Astrocyte (in vitro differentiated cells and primary cell): ENCODE data around the gene MBNL1. TPM values are rescaled to one million over a fixed set of nuclear protein-coding genes. Genes with fewer than 3 reads are reported as not detected.

Experiments used
- DNase-seq: peaks from one replicate; pipeline ENCODE4 v3.0.0-alpha.2; 2010; ENCODE audit warnings: low read depth
- FAIRE-seq: peaks from 2 replicates; lab custom pipeline; 2011; peaks lifted over from hg19 to GRCh38; lab: Jason Lieb, UNC
- H2AFZ ChIP-seq: 2 replicates; pipeline ENCODE4 v1.6.0; 2012; ENCODE audit warnings: low read depth, low read length, inconsistent platforms
- H3K27ac ChIP-seq: 2 replicates; pipeline ENCODE4 v1.5.1; 2011; ENCODE audit warnings: low read depth, low read length, inconsistent platforms
- H3K27me3 ChIP-seq: 2 replicates; pipeline ENCODE4 v1.6.0; 2011; ENCODE audit warnings: low read length, inconsistent platforms; ENCODE audit not compliant: insufficient read depth
- H3K36me3 ChIP-seq: 2 replicates; pipeline ENCODE4 v1.5.1; 2011; ENCODE audit warnings: low read length, inconsistent platforms; ENCODE audit not compliant: insufficient read depth
- H3K4me1 ChIP-seq: 2 replicates; pipeline ENCODE4 v1.5.1; 2011; ENCODE audit warnings: low read length, inconsistent platforms; ENCODE audit not compliant: insufficient read depth
- H3K4me2 ChIP-seq: 2 replicates; pipeline ENCODE4 v1.6.0; 2012; ENCODE audit warnings: low read length, inconsistent platforms
- H3K4me3 ChIP-seq: 2 replicates; pipeline ENCODE4 v1.5.1; 2011; ENCODE audit warnings: low read depth, mild to moderate bottlenecking, low read length, inconsistent platforms; ENCODE audit not compliant: insufficient read depth
- H3K79me2 ChIP-seq: 2 replicates; pipeline ENCODE4 v1.6.0; 2012; ENCODE audit warnings: mild to moderate bottlenecking, low read length, inconsistent platforms; ENCODE audit not compliant: insufficient read depth
- H3K9ac ChIP-seq: 2 replicates; pipeline ENCODE4 v1.6.0; 2012; ENCODE audit warnings: mild to moderate bottlenecking, low read length, inconsistent platforms
- H3K9me3 ChIP-seq: 2 replicates; pipeline ENCODE4 v1.5.1; 2012; ENCODE audit warnings: low read depth, mild to moderate bottlenecking, low read length, inconsistent platforms; ENCODE audit not compliant: insufficient read depth
- H4K20me1 ChIP-seq: 2 replicates; pipeline ENCODE4 v1.6.0; 2012; ENCODE audit warnings: low read length, inconsistent platforms; ENCODE audit not compliant: insufficient read depth
- H3K27ac Mint-ChIP-seq: one replicate; pipeline ENCODE4 v1.8.0; 2021; ENCODE audit warnings: mild to moderate bottlenecking, mixed read lengths; ENCODE audit not compliant: unreplicated experiment
- H3K27me3 Mint-ChIP-seq: one replicate; pipeline ENCODE4 v1.8.0; 2021; ENCODE audit warnings: low read depth, mixed read lengths; ENCODE audit not compliant: unreplicated experiment
- H3K36me3 Mint-ChIP-seq: one replicate; pipeline ENCODE4 v1.8.0; 2021; ENCODE audit warnings: low read depth, mixed read lengths; ENCODE audit not compliant: unreplicated experiment
- H3K4me1 Mint-ChIP-seq: one replicate; pipeline ENCODE4 v1.8.0; 2021; ENCODE audit warnings: low read depth, mixed read lengths; ENCODE audit not compliant: unreplicated experiment
- H3K4me3 Mint-ChIP-seq: one replicate; pipeline ENCODE4 v1.8.0; 2021; ENCODE audit warnings: mild to moderate bottlenecking, moderate library complexity, mixed read lengths; ENCODE audit not compliant: unreplicated experiment
- H3K9me3 Mint-ChIP-seq: one replicate; pipeline ENCODE4 v1.8.0; 2021; ENCODE audit warnings: mild to moderate bottlenecking, mixed read lengths; ENCODE audit not compliant: unreplicated experiment
- EZH2 ChIP-seq: IDR thresholded peaks from 2 replicates; pipeline ENCODE4 v1.6.1; 2012; ENCODE audit warnings: mild to moderate bottlenecking, low read length, inconsistent platforms; ENCODE audit not compliant: insufficient read depth
- total RNA-seq: library from RNA; stranded (reverse); gene quantifications from 2 replicates; pipeline ENCODE4 v1.2.1, GENCODE V29; 2021
- TF ChIP-seq, protein P1 (sequence below): IDR thresholded peaks from 2 replicates; pipeline ENCODE4 v1.5.1; 2011; ENCODE audit warnings: low read depth, mild to moderate bottlenecking, inconsistent platforms, low read length, moderate library complexity; ENCODE audit not compliant: insufficient read depth

The MBNL1 gene
- total RNA-seq, 1 donor from 2014 or later = 93.1 TPM

- H3K4me3 Mint-ChIP-seq = no peak overlapping the region
- H3K36me3 Mint-ChIP-seq = no peaks in the 10 kb centered on the region
- DNase-seq (no peak), FAIRE-seq (no peak)
- TF ChIP-seq, protein P1, sequence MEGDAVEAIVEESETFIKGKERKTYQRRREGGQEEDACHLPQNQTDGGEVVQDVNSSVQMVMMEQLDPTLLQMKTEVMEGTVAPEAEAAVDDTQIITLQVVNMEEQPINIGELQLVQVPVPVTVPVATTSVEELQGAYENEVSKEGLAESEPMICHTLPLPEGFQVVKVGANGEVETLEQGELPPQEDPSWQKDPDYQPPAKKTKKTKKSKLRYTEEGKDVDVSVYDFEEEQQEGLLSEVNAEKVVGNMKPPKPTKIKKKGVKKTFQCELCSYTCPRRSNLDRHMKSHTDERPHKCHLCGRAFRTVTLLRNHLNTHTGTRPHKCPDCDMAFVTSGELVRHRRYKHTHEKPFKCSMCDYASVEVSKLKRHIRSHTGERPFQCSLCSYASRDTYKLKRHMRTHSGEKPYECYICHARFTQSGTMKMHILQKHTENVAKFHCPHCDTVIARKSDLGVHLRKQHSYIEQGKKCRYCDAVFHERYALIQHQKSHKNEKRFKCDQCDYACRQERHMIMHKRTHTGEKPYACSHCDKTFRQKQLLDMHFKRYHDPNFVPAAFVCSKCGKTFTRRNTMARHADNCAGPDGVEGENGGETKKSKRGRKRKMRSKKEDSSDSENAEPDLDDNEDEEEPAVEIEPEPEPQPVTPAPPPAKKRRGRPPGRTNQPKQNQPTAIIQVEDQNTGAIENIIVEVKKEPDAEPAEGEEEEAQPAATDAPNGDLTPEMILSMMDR = no peak
- TF ChIP-seq EZH2 = no peak
- no peak overlapping the region for H3K4me3 ChIP-seq
- peaks cover 32% of the 10 kb centered on the region for H3K4me1 Mint-ChIP-seq
- peaks cover 82% of the 10 kb centered on the region for H4K20me1 ChIP-seq
- no peak overlapping the region for H3K4me2 ChIP-seq
- no peak overlapping the region for H3K27ac ChIP-seq
- no peaks in the 10 kb centered on the region for H3K9me3 Mint-ChIP-seq
- peaks cover 7% of the 10 kb centered on the region for H3K36me3 ChIP-seq
- H2AFZ ChIP-seq = no peak overlapping the region
- H3K27ac Mint-ChIP-seq = no peak overlapping the region
- peaks cover 99% of the 10 kb centered on the region for H3K79me2 ChIP-seq
- peaks cover 7% of the 10 kb centered on the region for H3K4me1 ChIP-seq
- H3K9me3 ChIP-seq = no peaks in the 10 kb centered on the region
- no peak overlapping the region for H3K9ac ChIP-seq
- no peaks in the 10 kb centered on the region for H3K27me3 Mint-ChIP-seq
- no peaks in the 10 kb centered on the region for H3K27me3 ChIP-seq
Observed at GRCh38 chr3:152357587-152357986, 88.9 kb downstream of the MBNL1 start.

GRCh38 chr3:152359385-152360248 lies 90.9 kb downstream of the MBNL1 start:
- H3K27ac Mint-ChIP-seq = no peak overlapping the region
- H3K36me3 Mint-ChIP-seq = no peaks in the 10 kb centered on the region
- Histone ChIP-seq H3K36me3 (peaks cover 4% of the 10 kb centered on the region), H3K27me3 (no peaks in the 10 kb centered on the region), H2AFZ (no peak overlapping the region), H3K4me1 (peaks cover 7% of the 10 kb centered on the region), H3K27ac (no peak overlapping the region), H3K4me3 (no peak overlapping the region), H3K9me3 (no peaks in the 10 kb centered on the region), H3K4me2 (no peak overlapping the region), H4K20me1 (peaks cover 82% of the 10 kb centered on the region), H3K9ac (no peak overlapping the region), H3K79me2 (peaks cover 99% of the 10 kb centered on the region)
- H3K4me3 Mint-ChIP-seq = no peak overlapping the region
- FAIRE-seq (no peak), DNase-seq (peak; percentile 30)
- H3K9me3 Mint-ChIP-seq = no peaks in the 10 kb centered on the region
- TF ChIP-seq, protein P1 = no peak
- TF ChIP-seq EZH2 = no peak
- no peaks in the 10 kb centered on the region for H3K27me3 Mint-ChIP-seq
- peaks cover 25% of the 10 kb centered on the region for H3K4me1 Mint-ChIP-seq

- H3K27me3 Mint-ChIP-seq = no peaks in the 10 kb centered on the region
- no peak overlapping the region for H3K27ac Mint-ChIP-seq
- TF ChIP-seq EZH2 = no peak
- TF ChIP-seq, protein P1 = no peak
Observed at GRCh38 chr3:152360302-152360701, 91.6 kb downstream of the MBNL1 start.

More at GRCh38 chr3:152360302-152360701, 91.6 kb downstream of the MBNL1 start:
- peaks cover 4% of the 10 kb centered on the region for H3K36me3 ChIP-seq
- Mint-ChIP-seq H3K9me3 (no peaks in the 10 kb centered on the region), H3K4me3 (no peak overlapping the region), H3K4me1 (peaks cover 25% of the 10 kb centered on the region), H3K36me3 (no peaks in the 10 kb centered on the region)
- H2AFZ ChIP-seq = no peak overlapping the region
- no peak for DNase-seq
- H3K9me3 ChIP-seq = no peaks in the 10 kb centered on the region
- H3K4me3 ChIP-seq = no peak overlapping the region
- H3K4me1 ChIP-seq = peaks cover 7% of the 10 kb centered on the region
- H3K9ac ChIP-seq = no peak overlapping the region
- peaks cover 82% of the 10 kb centered on the region for H4K20me1 ChIP-seq
- H3K4me2 ChIP-seq = no peak overlapping the region
- no peaks in the 10 kb centered on the region for H3K27me3 ChIP-seq
- peaks cover 99% of the 10 kb centered on the region for H3K79me2 ChIP-seq
- no peak for FAIRE-seq
- no peak overlapping the region for H3K27ac ChIP-seq
